DND-41 (cell line): Measurements from ENCODE around the gene SLC49A4.

Source experiments
- CTCF ChIP-seq: IDR thresholded peaks from 2 replicates; pipeline ENCODE4 v1.5.1; 2012; ENCODE audit warnings: borderline replicate concordance, low read length, moderate library complexity, mild to moderate bottlenecking; ENCODE audit not compliant: poor library complexity, severe bottlenecking; ENCODE audit errors: extremely low read depth
- EZH2 ChIP-seq: IDR thresholded peaks from 3 replicates; pipeline ENCODE4 v1.6.1; 2012; ENCODE audit warnings: borderline replicate concordance, low read depth, mild to moderate bottlenecking, moderate library complexity, low read length, inconsistent platforms; ENCODE audit not compliant: severe bottlenecking

- no peak for TF ChIP-seq CTCF
- no peak for TF ChIP-seq EZH2
Measured at GRCh38 chr3:122916084-122916483, 121.2 kb downstream of the SLC49A4 start.
